ENCODE measurements around the gene TEAD3. TPM values are rescaled to one million over a fixed set of nuclear protein-coding genes. Genes with fewer than 3 reads are reported as not detected.
A peak's percentile ranks its signal among the peaks of the same experiment; 100 is the strongest.

Gene TEAD3
- total and polyA plus RNA-seq, 10 of the 15 experiments (the other 5 are each of a cell fraction or from before 2014, with no cell fraction given) = 0.02 to 0.28 (median 0.18) TPM; not detected in 5

GRCh38 chr6:35457907-35458306, 39.0 kb downstream of the TEAD3 start (continued):
- TF ChIP-seq MLLT1 (IDR thresholded peaks at IDR 0.05) (no peak), RUNX3 (IDR thresholded peaks at IDR 0.05; ENCODE audit: low read length) (no peak), GABPA (IDR thresholded peaks at IDR 0.05; ENCODE audit: low read depth) (no peak), SMC3 (IDR thresholded peaks at IDR 0.05; ENCODE audit: borderline replicate concordance, low read length) (no peak)

GRCh38 chr6:35454391-35455110, 42.3 kb downstream of the TEAD3 start:
- Histone ChIP-seq H4K20me1 (ENCODE audit: control insufficient read depth, insufficient read depth) (no peaks in the 10 kb centered on the region), H3K4me2 (ENCODE audit: control insufficient read depth, insufficient read depth) (peak overlapping the region; percentile 9; the same call in 1 of the 2 replicates), H3K27me3 (replicated peaks in 1 of 2; ENCODE audit: control insufficient read depth in 2 of 2, insufficient read depth in 2 of 2, low read length in 1 of 2) (0 out of 4 replicates have a peak, but pooled peaks cover 0 to 3% of the 10 kb centered on the region in 2 experiments), H3K36me3 (ENCODE audit: control insufficient read depth in 2 of 2, insufficient read depth in 2 of 2, low read length in 1 of 2) (peaks cover 2 to 6% of the 10 kb centered on the region in 2 experiments; a peak in 3 of 4 replicates), H3K4me1 (ENCODE audit: control insufficient read depth, insufficient read depth, low read length) (peaks cover 10% of the 10 kb centered on the region), H3K9ac (ENCODE audit: control insufficient read depth, insufficient read depth, low read length) (no peak overlapping the region), H2AFZ (ENCODE audit: control insufficient read depth, low read depth, low read length) (no peak overlapping the region), H3K4me3 (no peak overlapping the region), H3K79me2 (ENCODE audit: control insufficient read depth, insufficient read depth, low read length) (peaks cover 4% of the 10 kb centered on the region), H3K27ac (ENCODE audit: control insufficient read depth, insufficient read depth) (no peak overlapping the region), H3K9me3 (replicated peaks; ENCODE audit: control insufficient read depth, insufficient read depth, low read length) (no peaks in the 10 kb centered on the region)
- SMC1A ChIA-PET (ENCODE audit: uncharacterized antibody, unreplicated experiment) = interaction anchor here (0.7 to 1.8 kb wide), 2 partner anchors 17 to 63 kb away, joined by 4 to 7 read pairs; no protein-coding TSS in a partner anchor
- POLR2A ChIA-PET = interaction anchor here (0.6 to 0.9 kb wide), 2 partner anchors 11 to 136 kb away, joined by 3 to 4 read pairs; no protein-coding TSS in a partner anchor
- BruUV-seq (replicated peaks) = no TSS peak
- intact Hi-C loops (cut with micrococcal nuclease; ENCODE audit: unreplicated experiment) = no loop called here
- in situ Hi-C loops (cut with MboI) = loop anchor here (5.0 kb wide), 1 partner anchor 112 kb away; the partner anchor contains the start of gene PPARD
- 96% methylated on average over 9 of the region's 9 CpGs for WGBS (ENCODE audit: insufficient coverage, insufficient replicate concordance, low lambda C conversion rate, missing lambda C conversion rate)
- TF ChIP-seq NFYA (IDR thresholded peaks at IDR 0.05; ENCODE audit: borderline replicate concordance, low read depth, low read length) (no peak), SPI1 (IDR thresholded peaks at IDR 0.05; ENCODE audit: borderline replicate concordance, insufficient read depth, low read depth, low read length) (no peak), CBX5 (IDR thresholded peaks at IDR 0.05; ENCODE audit: low read depth) (no peak), MEF2B (IDR thresholded peaks at IDR 0.05; ENCODE audit: partially characterized antibody, poor library complexity, severe bottlenecking) (no peak), RCOR1 (conservative IDR thresholded peaks at IDR 0.05; ENCODE audit: low read depth, low read length) (no peak), NFYB (IDR thresholded peaks at IDR 0.05; ENCODE audit: insufficient read depth, low read depth, low read length) (no peak), FOXM1 (IDR thresholded peaks at IDR 0.05; ENCODE audit: low read depth, low read length) (no peak), E4F1 (IDR thresholded peaks at IDR 0.05; ENCODE audit: borderline replicate concordance, partially characterized antibody) (no peak), GABPA (IDR thresholded peaks at IDR 0.05; ENCODE audit: low read depth) (no peak), MTA3 (IDR thresholded peaks at IDR 0.05; ENCODE audit: borderline replicate concordance, low read length) (no peak)
- RAD21 ChIA-PET (ENCODE audit: unreplicated experiment) = interaction anchor here (1.1 to 8.7 kb wide), 2 partner anchors 111 to 282 kb away, joined by 3 to 125 read pairs; partner anchors contain the start of gene PPARD
- FAIRE-seq (no peak), DNase-seq (ENCODE audit: low read depth, low spot score) (no peak), ATAC-seq (no peak)
- CTCF ChIA-PET = interaction anchor here (1.0 to 1.8 kb wide), 2 partner anchors 13 to 127 kb away, joined by 3 to 10 read pairs; partner anchors contain the start of gene RPL10A

Data from GM12878 (cell line).